B cell (primary cell): ENCODE results near the gene CYGB. TPM values are rescaled to one million over a fixed set of nuclear protein-coding genes. Genes with fewer than 3 reads are reported as not detected.

Experiments
- ATAC-seq: fragments of 200-7000 bp; cut with Tn5 transposase; one replicate; pipeline ENCODE4 v1.10.0; 2021; ENCODE audit warnings: low read depth, mild to moderate bottlenecking, moderate number of reproducible peaks, moderate library complexity
- CTCF ChIA-PET: fragments of 350-600 bp; sonication (Branson Sonifier 250); formaldehyde crosslinking; loops from one replicate; lab custom pipeline; 2021; ENCODE audit warnings: antibody characterized with exemption, inconsistent platforms; lab: Charles Lee
- POLR2A ChIA-PET: fragments of 350-600 bp; sonication (Branson Sonifier 250); formaldehyde crosslinking; loops from one replicate; lab custom pipeline; 2021; ENCODE audit warnings: antibody characterized with exemption; lab: Charles Lee
- DNase-seq: peaks from one replicate; pipeline ENCODE4 v3.0.0; 2013
- H2AFZ ChIP-seq: 2 replicates; pipeline ENCODE4 v1.6.1; 2012; ENCODE audit warnings: mild to moderate bottlenecking, low read depth, low read length; ENCODE audit not compliant: insufficient read depth, poor library complexity, severe bottlenecking
- H3K27ac ChIP-seq, 2 donors: 1 replicate in 1 of 2; 2 replicates in 1 of 2; pipeline ENCODE4 v1.5.1; 2012 to 2013; ENCODE audit warnings: low read length in 2 of 2, mild to moderate bottlenecking in 2 of 2, moderate library complexity in 1 of 2
- H3K27me3 ChIP-seq, 4 experiments: fragments of 200-600 bp in 1 of 4; sonication (generic) in 1 of 4; replicated peaks in 1 of 4; 1 replicate in 2 of 4; 2 replicates in 2 of 4; pipeline versions ENCODE4 v1.6.1 to v1.7.0; 2013 to 2016; ENCODE audit warnings: low read length in 3 of 4, mild to moderate bottlenecking in 2 of 4, mixed read lengths in 1 of 4, moderate library complexity in 1 of 4; ENCODE audit not compliant: insufficient read depth in 4 of 4, control insufficient read depth in 3 of 4; ENCODE audit errors: control extremely low read depth in 1 of 4
- H3K36me3 ChIP-seq, 2 experiments: replicated peaks in 1 of 2; 1 replicate in 1 of 2; 2 replicates in 1 of 2; pipeline versions ENCODE4 v1.6.1 to v1.7.1; 2013; ENCODE audit warnings: low read length in 1 of 2; ENCODE audit not compliant: insufficient read depth in 2 of 2, control insufficient read depth in 1 of 2; ENCODE audit errors: control extremely low read depth in 1 of 2, extremely low read depth in 1 of 2
- H3K4me1 ChIP-seq, 2 donors: fragments of 200-600 bp in 1 of 2; sonication (generic) in 1 of 2; 1 replicate in 1 of 2; 2 replicates in 1 of 2; pipeline versions ENCODE4 v1.5.1 to v1.6.1; 2013 to 2017; ENCODE audit warnings: low read length in 2 of 2; ENCODE audit not compliant: control insufficient read depth in 2 of 2, insufficient read depth in 2 of 2
- H3K4me2 ChIP-seq: replicated peaks from 2 replicates; pipeline ENCODE3; 2012; ENCODE audit warnings: mild to moderate bottlenecking, low read depth, low read length; ENCODE audit not compliant: poor library complexity, severe bottlenecking
- H3K4me3 ChIP-seq, 5 experiments: fragments of 200-600 bp in 1 of 5; sonication (generic) in 1 of 5; 1 replicate in 3 of 5; 2 replicates in 2 of 5; pipeline versions ENCODE4 v1.5.1 to v1.7.0; 2011 to 2016; ENCODE audit warnings: low read length in 4 of 5, mild to moderate bottlenecking in 4 of 5, low read depth in 2 of 5, control low read depth in 1 of 5, moderate library complexity in 1 of 5; ENCODE audit not compliant: insufficient read depth in 1 of 5; ENCODE audit errors: control extremely low read depth in 1 of 5, extremely low read depth in 1 of 5
- H3K79me2 ChIP-seq: fragments of 200-600 bp; sonication (generic); one replicate; pipeline ENCODE4 v1.6.0; 2016; ENCODE audit warnings: low read length; ENCODE audit not compliant: control insufficient read depth, insufficient read depth
- H3K9ac ChIP-seq: fragments of 200-600 bp; sonication (generic); 2 replicates; pipeline ENCODE4 v1.6.1; 2017; ENCODE audit warnings: mild to moderate bottlenecking, low read length, moderate library complexity
- H3K9me3 ChIP-seq, 3 donors: one replicate each; pipeline versions ENCODE4 v1.6.1 to v1.7.1; 2013; ENCODE audit warnings: low read length in 2 of 3; ENCODE audit not compliant: control insufficient read depth in 2 of 3, insufficient read depth in 1 of 3; ENCODE audit errors: control extremely low read depth in 1 of 3
- H4K20me1 ChIP-seq: 2 replicates; pipeline ENCODE4 v1.6.0; 2012; ENCODE audit warnings: mild to moderate bottlenecking, low read length; ENCODE audit not compliant: insufficient read depth, control insufficient read depth, poor library complexity, severe bottlenecking
- H3K27ac Mint-ChIP-seq: one replicate; pipeline ENCODE4 v1.8.0; 2021; ENCODE audit warnings: mixed read lengths
- H3K27me3 Mint-ChIP-seq: one replicate; pipeline ENCODE4 v1.8.0; 2021; ENCODE audit warnings: mixed read lengths
- H3K4me1 Mint-ChIP-seq: one replicate; pipeline ENCODE4 v1.8.0; 2021; ENCODE audit warnings: mixed read lengths
- H3K4me3 Mint-ChIP-seq: one replicate; pipeline ENCODE4 v1.8.0; 2021; ENCODE audit warnings: mixed read lengths
- H3K9me3 Mint-ChIP-seq: one replicate; pipeline ENCODE4 v1.8.0; 2022; ENCODE audit warnings: mixed read lengths; ENCODE audit not compliant: insufficient read depth
- EZH2 ChIP-seq: IDR thresholded peaks from 2 replicates; pipeline ENCODE4 v1.6.1; 2012; ENCODE audit warnings: borderline replicate concordance, low read depth, mild to moderate bottlenecking, moderate library complexity, low read length; ENCODE audit not compliant: insufficient read depth, poor library complexity, severe bottlenecking
- WGBS: methylation state at CpG from one replicate; pipeline ENCODE4 v1.1.5; 2013; ENCODE audit warnings: missing lambda C conversion rate; ENCODE audit not compliant: insufficient coverage; 5-methylcytosine and 5-hydroxymethylcytosine counted together
- intact Hi-C: fragments of 100-400 bp; cut with micrococcal nuclease; formaldehyde crosslinking; loops from one replicate; pipeline ENCODE4 v1.10.0; 2022
- polyA plus RNA-seq: library from polyadenylated mRNA; depleted of rRNA; stranded (reverse); fragments of >200 nt; gene quantifications from 2 replicates; pipeline ENCODE4 v1.2.3, GENCODE V29; 2012
- total RNA-seq, 2 donors: library from RNA; stranded (reverse); fragments of 120-200 nt in 1 of 2; gene quantifications; 1 replicate in 1 of 2; 2 replicates in 1 of 2; pipeline versions ENCODE4 v1.2.3 to v1.2.4, GENCODE V29; 2013 to 2022
- TF ChIP-seq, protein P1 (sequence below): fragments of 200-600 bp; IDR thresholded peaks from one replicate; pipeline ENCODE4 v1.8.0; 2022; ENCODE audit warnings: antibody characterized with exemption, mild to moderate bottlenecking

CYGB gene
- total and polyA plus RNA-seq, 2 donors (not counting 1 experiment from before 2014, with no cell fraction given) = 0.42 to 2.7 TPM

DNA sequence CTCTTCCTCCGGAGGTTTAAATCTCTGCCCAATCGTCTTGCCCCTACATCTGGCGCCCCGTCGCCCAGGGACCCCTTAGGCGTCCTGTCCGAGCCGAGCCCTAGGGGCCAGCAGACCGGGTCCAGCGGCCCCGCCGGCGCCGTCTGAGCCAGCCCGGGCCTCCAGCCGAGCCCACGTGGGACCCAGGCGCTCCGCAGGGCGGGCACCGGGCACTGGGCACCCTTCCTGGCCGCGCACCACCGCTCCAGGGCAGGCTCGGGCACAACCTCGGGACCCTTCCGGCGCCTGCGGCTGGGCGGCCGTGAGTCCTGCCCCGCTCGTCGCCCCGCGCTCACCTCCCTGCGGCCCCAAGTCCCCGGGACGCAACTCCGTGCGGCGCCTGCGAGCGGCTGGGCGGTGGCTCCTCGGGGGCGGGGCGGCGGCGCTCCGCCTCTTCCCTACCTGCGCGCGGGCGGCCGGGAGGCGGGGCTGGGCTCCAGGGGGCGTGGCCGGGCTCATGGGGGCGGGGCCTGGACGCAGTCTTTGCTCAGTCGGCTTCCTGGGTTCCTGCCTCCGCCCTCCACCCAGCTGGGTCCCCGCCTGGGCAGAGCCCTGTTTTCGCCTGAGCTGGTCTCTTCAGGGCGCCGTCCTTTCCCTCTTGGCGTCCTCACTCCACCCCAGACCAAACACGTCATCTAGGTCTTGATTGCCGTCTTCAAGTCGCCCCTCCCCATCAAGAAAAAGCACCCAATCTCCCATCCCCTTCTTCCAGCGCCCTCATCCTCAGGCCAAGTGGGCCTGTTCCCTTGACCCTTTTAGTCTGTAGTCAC, 36.3 kb downstream of the CYGB start, which contains the start of gene RHBDF2:
RHBDF2 (minus strand) TSS at position 406 of the 809 bp plus-strand sequence. CDS start 19,899 bp downstream, outside the sequence.
- ATAC-seq (peak; percentile 85), DNase-seq (peak; percentile 95)
- peak within 1 kb of the TSS; percentile 82 for H2AFZ ChIP-seq
- H3K9me3 ChIP-seq = no peaks in the 10 kb centered on the region
- peaks cover 78% of the 10 kb centered on the region for H3K79me2 ChIP-seq
- ChIA-PET CTCF (interaction anchor here (0.6 to 20.8 kb wide), 22 partner anchors 10 to 1881 kb away, joined by 3 to 442 read pairs (median 4); partner anchors contain the start of gene AANAT), POLR2A (interaction anchor here (0.6 to 22.8 kb wide), 11 partner anchors 19 to 93 kb away, joined by 3 to 478 read pairs (median 4); partner anchors contain the start of genes AANAT and UBE2O)
- peaks cover 56% of the 10 kb centered on the region for H3K4me1 Mint-ChIP-seq
- H3K4me1 ChIP-seq = peaks cover 38 to 63% of the 10 kb centered on the region in 2 donors
- H3K27ac ChIP-seq = peak within 1 kb of the TSS; percentile 78 to 94
- H3K27ac Mint-ChIP-seq = peak within 1 kb of the TSS; percentile 99
- H4K20me1 ChIP-seq = peaks cover 25% of the 10 kb centered on the region
- H3K9me3 Mint-ChIP-seq = no peaks in the 10 kb centered on the region
- H3K9ac ChIP-seq = peak within 1 kb of the TSS; percentile 86
- intact Hi-C loops = loop anchor here (1.0 kb wide), 4 partner anchors 8 to 147 kb away; partner anchors contain the start of gene UBE2O
- TF ChIP-seq, protein P1, sequence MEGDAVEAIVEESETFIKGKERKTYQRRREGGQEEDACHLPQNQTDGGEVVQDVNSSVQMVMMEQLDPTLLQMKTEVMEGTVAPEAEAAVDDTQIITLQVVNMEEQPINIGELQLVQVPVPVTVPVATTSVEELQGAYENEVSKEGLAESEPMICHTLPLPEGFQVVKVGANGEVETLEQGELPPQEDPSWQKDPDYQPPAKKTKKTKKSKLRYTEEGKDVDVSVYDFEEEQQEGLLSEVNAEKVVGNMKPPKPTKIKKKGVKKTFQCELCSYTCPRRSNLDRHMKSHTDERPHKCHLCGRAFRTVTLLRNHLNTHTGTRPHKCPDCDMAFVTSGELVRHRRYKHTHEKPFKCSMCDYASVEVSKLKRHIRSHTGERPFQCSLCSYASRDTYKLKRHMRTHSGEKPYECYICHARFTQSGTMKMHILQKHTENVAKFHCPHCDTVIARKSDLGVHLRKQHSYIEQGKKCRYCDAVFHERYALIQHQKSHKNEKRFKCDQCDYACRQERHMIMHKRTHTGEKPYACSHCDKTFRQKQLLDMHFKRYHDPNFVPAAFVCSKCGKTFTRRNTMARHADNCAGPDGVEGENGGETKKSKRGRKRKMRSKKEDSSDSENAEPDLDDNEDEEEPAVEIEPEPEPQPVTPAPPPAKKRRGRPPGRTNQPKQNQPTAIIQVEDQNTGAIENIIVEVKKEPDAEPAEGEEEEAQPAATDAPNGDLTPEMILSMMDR = no peak
- TF ChIP-seq EZH2 = no peak
- H3K27me3 Mint-ChIP-seq = no peaks in the 10 kb centered on the region
- WGBS = under 1% methylated on average over 72 of the region's 72 CpGs
- H3K4me3 Mint-ChIP-seq = peak within 1 kb of the TSS; percentile 97
- H3K27me3 ChIP-seq = no peaks in the 10 kb centered on the region
- H3K36me3 ChIP-seq = peaks cover 0 to 33% of the 10 kb centered on the region in 2 experiments
- peak within 1 kb of the TSS; percentile 82 for H3K4me2 ChIP-seq
- H3K4me3 ChIP-seq = peak within 1 kb of the TSS; percentile 46 to 97 (median 95)
